HG03108 (cell line): ENCODE results near the gene KRT3.

Source experiments
- ATAC-seq: cut with Tn5 transposase; IDR thresholded peaks from one replicate; pipeline ENCODE4 v1.9.1; 2021; ENCODE audit warnings: moderate library complexity; ENCODE audit not compliant: unreplicated experiment

KRT3 gene

DNA sequence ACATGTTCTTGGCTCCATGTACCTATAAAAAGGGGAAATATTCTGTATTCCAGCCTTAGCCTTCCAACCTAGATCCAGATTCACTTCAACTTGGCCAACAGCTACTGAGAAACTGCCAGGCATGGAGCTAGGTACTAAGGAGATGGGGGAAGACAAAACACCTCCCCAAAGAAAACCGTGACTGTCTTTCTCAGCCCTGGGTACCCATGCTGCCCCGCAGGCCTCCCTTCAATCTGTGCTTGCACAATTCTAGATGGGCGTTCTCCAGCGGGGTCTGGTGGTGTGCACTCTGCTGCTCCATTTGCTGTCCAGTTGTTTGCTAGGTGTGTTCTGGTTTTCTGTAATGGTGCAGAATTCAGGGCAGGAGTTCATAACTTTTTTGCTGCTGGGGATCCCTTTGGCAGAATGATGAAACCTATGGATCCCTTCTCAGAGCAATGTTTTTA, 18.8 kb upstream of the KRT3 start:
- no peak for ATAC-seq

GRCh38 chr12:52813885-52814709, 18.2 kb upstream of the KRT3 start, which contains the start of gene KRT4:
Gene KRT4, minus strand, starts transcription at chr12:52814116. Its CDS starts 58 bp downstream, at chr12:52814058.
- no peak for ATAC-seq

DNA sequence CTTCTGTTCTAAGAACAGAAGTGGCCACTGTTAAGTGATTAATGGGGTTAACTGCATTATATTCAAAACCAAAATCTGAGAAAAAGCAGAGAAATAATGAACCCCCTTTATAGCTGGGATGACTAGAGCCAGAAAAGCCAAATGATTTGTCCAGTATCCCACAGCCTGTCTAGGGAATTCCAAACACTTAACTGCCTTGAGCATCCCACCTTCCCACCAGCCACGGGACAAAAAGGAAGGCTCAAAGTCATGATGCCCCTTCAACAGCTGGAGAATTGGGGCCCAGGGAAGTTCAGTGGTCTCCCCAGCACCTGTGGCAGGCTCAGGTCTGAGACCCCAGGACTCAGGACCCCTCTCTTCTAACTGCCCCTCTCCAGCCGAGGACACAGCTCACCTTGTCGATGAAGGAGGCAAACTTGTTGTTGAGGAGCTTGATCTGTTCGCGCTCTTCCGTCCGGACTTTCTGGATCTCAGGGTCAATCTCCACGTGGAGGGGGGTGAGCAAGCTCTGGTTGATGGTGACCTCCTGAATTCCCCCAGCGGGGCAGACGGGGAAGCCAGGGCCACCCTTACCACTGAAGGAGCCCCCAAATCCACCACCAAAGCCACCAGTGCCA, 17.4 kb upstream of the KRT3 start:
- no peak for ATAC-seq

DNA sequence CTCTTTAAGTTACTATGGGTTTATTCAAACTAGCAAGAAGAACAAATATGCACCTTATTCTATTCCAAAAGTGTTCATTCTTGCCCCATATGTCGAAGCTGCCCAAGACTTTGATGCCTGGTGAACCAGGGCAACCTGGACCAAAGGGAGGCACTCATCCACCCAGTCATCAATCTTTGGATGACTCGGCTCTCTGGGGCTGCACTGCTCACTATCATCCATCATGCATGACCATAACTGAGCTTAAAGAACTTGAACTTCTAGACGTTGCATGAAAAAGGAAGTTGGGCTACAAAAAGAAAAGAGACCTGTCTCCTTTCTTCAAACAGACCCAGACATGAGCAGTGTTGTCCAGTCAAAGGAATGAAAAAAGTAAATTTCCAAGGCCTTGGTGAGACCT, 16.8 kb upstream of the KRT3 start:
- no peak for ATAC-seq

DNA sequence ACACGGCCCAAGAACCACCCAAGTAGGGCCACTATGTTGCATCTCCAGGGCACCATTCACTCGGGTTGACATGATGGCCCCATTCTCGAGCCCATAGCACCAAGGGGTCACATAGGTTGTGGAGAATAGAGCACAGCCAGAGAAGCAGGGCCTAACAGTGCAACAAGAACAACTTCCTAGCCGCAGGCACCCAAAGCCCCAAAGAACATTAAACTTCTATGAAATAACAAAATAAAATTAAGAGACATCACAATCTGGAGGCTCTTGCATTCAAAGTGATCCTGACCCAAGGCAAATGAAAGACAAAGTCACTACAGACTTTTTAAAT, 16.1 kb upstream of the KRT3 start:
- ATAC-seq, result no peak

- no peak for ATAC-seq
Measured at GRCh38 chr12:52811191-52812072, 15.5 kb upstream of the KRT3 start.

DNA sequence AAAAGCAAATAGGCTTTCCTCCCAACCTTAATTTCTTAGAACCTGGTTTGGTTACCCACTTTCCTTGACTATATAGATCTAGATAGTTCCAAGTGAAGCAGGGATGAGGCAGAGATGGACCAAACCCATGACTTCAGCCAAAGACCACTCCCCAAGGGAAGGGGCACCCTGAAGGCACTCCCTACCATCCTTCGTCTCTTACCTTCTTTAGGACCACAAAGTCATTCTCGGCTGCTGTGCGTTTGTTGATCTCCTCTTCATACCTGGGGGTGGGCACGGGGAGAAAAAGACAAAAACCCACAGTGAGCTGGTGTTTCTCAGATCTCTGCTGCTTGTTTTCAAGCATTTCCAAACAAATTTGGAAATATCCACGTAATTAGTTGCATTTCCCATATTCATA, 14.6 kb upstream of the KRT3 start:
- ATAC-seq, result no peak

- ATAC-seq, result no peak
Measured at GRCh38 chr12:52809166-52809565, 13.2 kb upstream of the KRT3 start.

GRCh38 chr12:52808573-52809160, 12.8 kb upstream of the KRT3 start:
- no peak for ATAC-seq

DNA sequence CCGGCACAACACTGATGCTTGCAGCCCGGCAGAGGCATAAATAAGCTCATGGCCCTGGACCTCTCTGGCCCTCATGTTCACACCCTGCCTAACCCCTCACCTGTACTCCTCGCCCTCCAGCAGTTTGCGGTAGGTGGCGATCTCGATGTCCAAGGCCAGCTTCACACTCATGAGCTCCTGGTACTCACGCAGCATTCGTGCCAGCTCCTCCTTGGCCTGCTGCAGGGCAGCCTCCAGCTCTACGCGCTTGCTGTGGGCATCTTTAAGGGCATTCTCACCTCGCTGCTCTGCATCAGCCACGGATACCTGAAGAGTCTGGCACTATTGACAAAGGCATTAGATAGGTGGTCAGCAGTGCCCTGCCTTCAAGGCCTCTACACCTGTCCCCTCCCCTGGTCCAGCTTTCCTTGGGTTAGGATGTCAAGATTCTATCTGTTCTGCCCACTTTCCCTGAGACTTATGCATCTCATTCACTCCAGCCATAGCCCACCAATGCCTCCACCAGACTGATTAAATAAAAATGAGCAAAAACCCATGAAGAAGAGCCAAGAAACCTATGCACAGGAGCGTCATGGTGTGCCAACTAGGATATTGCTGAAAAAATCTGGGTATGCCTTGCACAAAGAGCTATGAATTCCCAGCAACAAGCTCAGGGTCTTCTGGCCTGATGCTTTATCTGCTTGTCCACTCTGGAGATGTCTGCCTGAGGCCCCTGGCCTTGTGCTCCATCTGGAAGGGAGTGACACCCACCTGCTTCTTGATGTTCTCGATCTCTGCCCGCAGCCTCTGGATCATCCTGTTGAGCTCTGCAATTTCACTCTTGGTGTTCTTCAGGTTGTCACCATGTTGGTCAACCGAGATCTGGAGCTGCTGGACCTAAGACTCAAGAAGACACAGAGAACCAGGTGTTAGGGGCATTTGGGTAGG, 11.9 kb upstream of the KRT3 start:
- no peak for ATAC-seq

DNA sequence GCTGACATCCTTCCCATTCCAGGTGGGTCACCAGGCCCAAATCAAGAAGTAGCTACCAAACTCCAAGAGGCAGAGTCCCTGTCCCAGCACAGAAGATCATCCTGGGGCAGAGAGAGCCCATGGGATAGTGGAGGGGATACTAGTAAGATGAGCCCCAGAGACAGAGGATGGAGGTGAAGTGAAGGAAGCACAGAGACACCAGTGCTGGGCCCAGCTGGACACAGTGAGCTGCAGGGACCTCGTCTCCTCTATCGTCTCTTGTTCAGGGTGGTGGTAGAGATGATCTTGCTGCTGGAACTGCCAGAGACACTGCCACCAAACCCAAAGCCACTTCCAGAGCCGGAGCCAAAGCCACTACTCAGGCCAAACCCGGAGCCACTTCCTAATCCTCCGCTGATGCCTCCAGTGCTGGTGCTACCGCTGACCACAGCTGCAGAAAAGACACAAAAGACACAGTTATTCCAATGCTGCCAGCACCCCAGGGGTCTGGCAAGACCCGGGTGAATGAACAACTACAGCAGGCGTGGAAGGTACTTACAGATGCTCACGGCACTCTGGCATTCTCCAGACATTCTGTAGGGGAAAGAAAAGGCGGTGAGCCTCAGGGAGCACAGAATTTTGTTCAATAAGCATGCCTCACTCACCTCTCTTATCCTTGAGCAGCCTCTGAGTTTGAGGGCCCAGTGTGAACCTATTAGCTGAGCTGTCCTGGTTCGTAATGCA, 11.1 kb upstream of the KRT3 start:
- ATAC-seq, result no peak

DNA sequence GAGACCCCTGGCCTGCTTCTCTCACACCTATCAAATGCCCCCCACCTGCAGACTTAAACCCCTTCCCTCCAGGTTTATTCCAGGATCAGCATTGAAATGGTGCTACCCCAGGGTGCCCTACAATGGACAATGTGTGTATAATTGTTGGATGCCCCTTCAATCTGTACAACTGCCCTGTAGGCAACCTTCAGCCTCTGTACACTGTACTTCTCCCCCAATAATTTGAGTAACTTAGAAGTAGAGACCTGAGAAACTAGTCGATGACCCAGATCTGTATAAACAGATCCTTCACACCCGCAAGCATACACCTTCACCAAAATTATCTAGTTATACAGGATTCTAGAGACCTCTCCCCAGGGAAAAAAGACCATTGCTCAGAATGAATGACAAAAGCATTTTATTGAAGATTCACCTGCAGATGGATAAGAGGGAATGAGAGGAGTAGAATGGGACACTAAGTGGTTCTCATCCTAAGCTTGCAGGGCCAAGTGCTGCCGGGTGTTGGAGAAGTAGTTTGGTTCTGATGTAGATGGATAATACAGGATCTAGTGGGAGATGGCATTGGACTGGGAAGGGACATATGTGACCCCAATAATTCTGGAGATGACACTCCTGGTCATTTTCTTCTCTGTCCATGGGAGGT, 10.4 kb upstream of the KRT3 start:
- ATAC-seq, result no peak

GRCh38 chr12:52805739-52806138, 9.8 kb upstream of the KRT3 start:
- ATAC-seq, result no peak

DNA sequence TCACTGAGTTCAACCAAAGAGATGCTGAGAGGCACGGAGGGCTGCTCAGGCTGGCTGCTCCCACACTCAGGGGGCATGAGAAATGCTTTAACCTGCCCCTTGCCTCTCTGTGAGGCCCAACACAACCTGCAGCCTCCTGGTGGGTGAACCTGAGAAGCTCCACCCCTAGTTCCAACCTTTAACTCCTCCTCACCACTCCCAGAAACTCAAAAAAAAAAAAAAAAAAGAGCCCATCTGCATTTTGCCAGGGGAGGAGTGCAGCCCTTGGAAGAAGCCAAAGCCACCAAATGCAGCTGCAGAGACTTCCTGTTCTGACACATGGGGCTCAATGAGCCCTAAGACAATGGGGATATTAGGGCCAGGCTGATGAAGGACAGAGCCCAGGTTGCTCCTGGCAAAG, 9.1 kb upstream of the KRT3 start:
- no peak for ATAC-seq

- no peak for ATAC-seq
Measured at GRCh38 chr12:52802442-52802841, 6.5 kb upstream of the KRT3 start.

DNA sequence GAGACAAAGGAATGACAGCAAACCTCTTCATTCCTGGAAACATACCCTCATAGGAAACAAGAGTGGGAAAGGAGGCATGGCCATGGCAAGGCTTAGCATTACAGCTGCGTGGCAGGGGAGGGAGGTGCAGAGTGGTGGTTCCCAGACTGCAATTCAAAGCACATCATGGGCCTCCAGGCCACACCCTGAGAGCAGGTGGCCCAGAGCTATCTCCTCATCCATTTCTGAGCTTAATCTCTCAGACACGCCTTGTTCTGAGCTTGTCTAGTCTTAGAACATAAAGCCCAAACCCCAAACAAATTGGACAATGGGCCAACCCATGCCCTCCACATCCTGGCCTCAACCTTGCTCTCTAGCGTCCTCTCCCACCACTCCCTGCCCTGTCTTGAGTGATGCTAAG, 5.9 kb upstream of the KRT3 start:
- ATAC-seq, result no peak

- no peak for ATAC-seq
Measured at GRCh38 chr12:52800259-52800917, 4.5 kb upstream of the KRT3 start.

DNA sequence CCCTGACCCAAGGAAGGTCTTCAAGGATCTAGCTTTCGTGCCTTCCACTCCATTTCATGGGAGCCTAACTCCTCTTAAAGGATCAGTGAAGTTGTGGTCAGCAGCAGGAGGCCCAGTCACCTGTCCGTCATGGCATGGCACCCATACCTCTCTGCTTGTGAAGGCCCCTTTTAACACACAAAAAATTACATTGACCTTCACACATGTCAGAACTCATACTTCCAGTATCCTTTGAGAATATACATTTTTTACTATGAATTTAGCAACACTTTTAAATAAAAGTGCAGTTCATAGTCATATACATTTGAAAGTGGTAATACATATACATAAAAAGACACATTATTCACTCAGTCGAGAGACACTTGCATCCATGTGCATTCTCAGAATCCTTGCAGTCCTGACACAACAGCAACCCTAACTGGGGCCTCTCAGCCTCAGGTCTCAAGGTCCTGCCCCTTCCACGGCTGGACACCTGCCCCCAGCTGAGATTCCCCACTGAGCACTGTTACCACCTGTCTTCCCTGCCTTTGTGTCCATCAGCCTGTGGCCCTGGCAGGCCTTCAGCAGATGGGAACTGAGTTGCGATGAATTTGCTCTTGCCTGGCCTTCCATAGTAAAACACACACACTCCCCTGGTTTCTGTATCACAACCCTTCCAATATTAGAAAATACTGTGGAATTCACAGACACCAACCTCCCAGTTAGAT, 3.7 kb upstream of the KRT3 start:
- ATAC-seq, result no peak
